Stimulated activated CD8-positive, alpha-beta memory T cell treated with anti-CD3 and anti-CD28 coated beads, Interleukin-15, amount 100 ng/mL, for 48 hours (primary cell): ENCODE results near the gene SOX6.

Source experiments
- DNase-seq, 2 donors: peaks; one replicate each; pipeline ENCODE4 v3.0.0-alpha.2; 2020; ENCODE audit warnings: low read depth in 2 of 2

SOX6 gene

GRCh38 chr11:15991215-15991614 lies 365.1 kb downstream of the SOX6 start:
- DNase-seq: no peak

GRCh38 chr11:15989685-15990084 lies 366.7 kb downstream of the SOX6 start:
- no peak for DNase-seq

GRCh38 chr11:15988693-15989231 lies 367.6 kb downstream of the SOX6 start:
- no peak for DNase-seq

- DNase-seq: no peak
Measured at GRCh38 chr11:15988016-15988550, 368.3 kb downstream of the SOX6 start.

- no peak for DNase-seq
Measured at GRCh38 chr11:15987046-15987445, 369.3 kb downstream of the SOX6 start.

GRCh38 chr11:15985860-15986139 lies 370.5 kb downstream of the SOX6 start:
- DNase-seq: no peak

GRCh38 chr11:15985127-15985859 lies 371.1 kb downstream of the SOX6 start:
- no peak for DNase-seq

GRCh38 chr11:15981292-15981691 lies 375.1 kb downstream of the SOX6 start:
- no peak for DNase-seq

- no peak for DNase-seq
Measured at GRCh38 chr11:15977116-15977515, 379.2 kb downstream of the SOX6 start.

- no peak for DNase-seq
Measured at GRCh38 chr11:15976433-15977045, 379.8 kb downstream of the SOX6 start.

GRCh38 chr11:15975742-15976141 lies 380.6 kb downstream of the SOX6 start:
- no peak for DNase-seq

- DNase-seq: no peak
Measured at GRCh38 chr11:15972838-15973237, 383.5 kb downstream of the SOX6 start.

GRCh38 chr11:15971215-15971546 lies 385.2 kb downstream of the SOX6 start:
- no peak for DNase-seq

- no peak for DNase-seq
Measured at GRCh38 chr11:15970506-15971214, 385.7 kb downstream of the SOX6 start.

GRCh38 chr11:15969701-15970329 lies 386.5 kb downstream of the SOX6 start:
- DNase-seq: no peak

- no peak for DNase-seq
Measured at GRCh38 chr11:15969281-15969680, 387.1 kb downstream of the SOX6 start.

- DNase-seq: no peak
Measured at GRCh38 chr11:15968461-15969130, 387.8 kb downstream of the SOX6 start.

GRCh38 chr11:15967966-15968365 lies 388.4 kb downstream of the SOX6 start:
- no peak for DNase-seq

GRCh38 chr11:15967166-15967565 lies 389.2 kb downstream of the SOX6 start:
- no peak for DNase-seq

GRCh38 chr11:15965562-15966250 lies 390.6 kb downstream of the SOX6 start:
- no peak for DNase-seq

- no peak for DNase-seq
Measured at GRCh38 chr11:15963266-15963665, 393.1 kb downstream of the SOX6 start.
